ENCODE data around the gene ACAD9.

ACAD9 gene

GRCh38 chr3:128933922-128934253 is 54.5 kb downstream of the ACAD9 start:
- no peak for TF ChIP-seq CTCF (IDR thresholded peaks at IDR 0.05; ENCODE audit: low read depth, low read length, missing control alignments)
- DNase-seq (ENCODE audit: extremely low read depth, low read depth): no peak
- H3K4me3 ChIP-seq (replicated peaks; ENCODE audit: low read depth, low read length): no peak overlapping the region

DNA sequence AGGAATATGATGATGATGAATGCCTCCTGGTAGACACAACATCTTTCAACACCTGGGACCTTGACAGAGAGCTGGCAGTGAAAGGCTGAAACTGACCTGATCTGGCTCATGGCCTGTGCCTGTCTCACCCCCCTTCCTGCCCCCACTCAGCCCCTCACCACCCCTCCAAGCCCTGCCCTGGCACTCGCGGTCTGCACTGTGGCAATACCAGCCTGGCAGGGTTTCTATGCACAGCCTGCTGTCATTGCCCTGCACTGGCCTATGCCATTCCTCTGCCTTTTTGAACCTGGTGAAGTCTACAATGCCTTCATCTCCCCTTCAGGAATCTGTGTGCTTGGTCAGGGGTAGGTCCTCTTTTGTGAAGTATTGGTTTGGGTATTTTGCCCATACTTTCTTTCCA is 56.5 kb downstream of the ACAD9 start:
- DNase-seq (ENCODE audit: extremely low read depth, low read depth): no peak
- H3K4me3 ChIP-seq (replicated peaks; ENCODE audit: low read depth, low read length): no peak overlapping the region
- no peak for TF ChIP-seq CTCF (IDR thresholded peaks at IDR 0.05; ENCODE audit: low read depth, low read length, missing control alignments)

DNA sequence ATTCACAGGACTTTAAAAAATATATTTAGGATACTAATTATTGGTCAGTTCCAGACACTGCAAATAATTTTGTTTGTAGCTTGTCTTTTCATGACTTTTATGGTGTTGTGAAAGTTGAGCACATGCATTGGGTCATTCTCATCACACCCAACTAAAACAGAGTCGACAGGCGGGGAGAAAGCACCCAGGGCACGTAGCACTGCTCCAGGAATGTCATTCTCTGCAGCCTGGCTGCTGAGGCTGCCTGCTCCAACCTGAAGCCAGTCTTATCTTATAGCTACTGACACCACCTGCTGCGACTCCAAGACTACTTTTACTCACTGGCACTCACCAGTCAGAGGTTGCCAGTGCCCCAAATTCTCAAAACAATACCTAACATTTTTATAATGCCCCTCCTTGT is 56.9 kb downstream of the ACAD9 start:
- H3K4me3 ChIP-seq (replicated peaks; ENCODE audit: low read depth, low read length): no peak overlapping the region
- no peak for TF ChIP-seq CTCF (IDR thresholded peaks at IDR 0.05; ENCODE audit: low read depth, low read length, missing control alignments)
- DNase-seq (ENCODE audit: extremely low read depth, low read depth): no peak

DNA sequence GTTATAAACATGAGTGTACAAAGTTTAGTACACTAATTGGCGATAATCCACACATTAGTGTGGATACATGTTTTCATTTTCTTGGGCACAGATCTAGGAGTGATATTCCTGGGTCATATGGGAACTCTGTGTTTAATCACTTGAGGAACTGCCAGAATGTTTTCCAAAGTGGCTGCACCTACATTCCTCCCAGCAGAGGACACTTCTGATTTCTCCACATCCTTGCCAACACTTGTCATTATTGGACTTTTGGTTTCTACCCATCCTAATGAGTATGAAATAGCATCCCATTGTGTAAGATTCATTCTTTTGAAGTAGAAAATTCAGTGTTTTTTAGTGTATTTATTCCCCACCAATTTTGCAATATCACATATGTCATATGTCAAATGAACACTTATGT is 60.8 kb downstream of the ACAD9 start:
- no peak for TF ChIP-seq CTCF (IDR thresholded peaks at IDR 0.05; ENCODE audit: low read depth, low read length, missing control alignments)
- no peak for DNase-seq (ENCODE audit: extremely low read depth, low read depth)
- no peak overlapping the region for H3K4me3 ChIP-seq (replicated peaks; ENCODE audit: low read depth, low read length)

DNA sequence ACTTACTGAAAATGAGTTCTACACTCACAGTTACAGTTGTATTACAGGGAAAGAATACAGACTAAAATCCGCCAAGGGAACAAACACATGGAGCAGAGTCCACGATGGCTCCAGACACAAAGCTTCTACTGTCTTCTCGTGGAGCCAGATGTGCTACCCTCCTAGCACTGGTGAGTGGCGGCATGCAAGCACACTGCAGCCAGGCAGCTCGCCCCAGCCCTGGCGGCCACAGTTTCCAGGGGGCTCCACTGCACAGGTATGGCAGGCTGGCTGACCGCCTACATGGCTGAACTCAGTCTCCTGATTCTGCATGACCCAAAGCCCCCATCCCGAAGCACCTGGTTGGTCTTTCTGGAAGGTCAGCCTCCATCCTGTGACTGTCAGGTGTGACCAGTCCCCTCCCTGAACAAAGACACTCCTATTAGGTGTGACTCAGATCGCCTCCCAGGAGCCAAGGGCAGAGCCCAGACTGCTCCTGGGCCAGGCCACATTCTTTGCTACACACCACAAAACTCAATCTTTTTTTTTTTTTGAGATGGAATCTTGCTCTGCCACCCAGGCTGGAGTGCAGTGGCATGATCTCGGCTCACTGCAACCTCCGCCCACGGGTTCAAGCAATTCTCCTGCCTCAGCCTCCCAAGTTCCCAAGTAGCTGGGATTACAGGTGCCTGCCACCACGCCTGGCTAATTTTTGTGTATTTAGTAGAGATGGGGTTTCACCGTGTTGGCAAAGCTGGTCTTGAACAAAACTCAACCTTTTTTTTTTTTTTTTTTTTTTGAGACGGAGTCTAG is 62.9 kb downstream of the ACAD9 start:
- no peak for TF ChIP-seq CTCF (IDR thresholded peaks at IDR 0.05; ENCODE audit: low read depth, low read length, missing control alignments)
- H3K4me3 ChIP-seq (replicated peaks; ENCODE audit: low read depth, low read length): no peak overlapping the region
- no peak for DNase-seq (ENCODE audit: extremely low read depth, low read depth)

- TF ChIP-seq CTCF (IDR thresholded peaks at IDR 0.05; ENCODE audit: low read depth, low read length, missing control alignments): no peak
- H3K4me3 ChIP-seq (replicated peaks; ENCODE audit: low read depth, low read length): no peak overlapping the region
- DNase-seq (ENCODE audit: extremely low read depth, low read depth): no peak
Observed at GRCh38 chr3:128945041-128945877, 65.8 kb downstream of the ACAD9 start.
